ENCODE results near the gene ALOX15B.

The ALOX15B gene

DNA sequence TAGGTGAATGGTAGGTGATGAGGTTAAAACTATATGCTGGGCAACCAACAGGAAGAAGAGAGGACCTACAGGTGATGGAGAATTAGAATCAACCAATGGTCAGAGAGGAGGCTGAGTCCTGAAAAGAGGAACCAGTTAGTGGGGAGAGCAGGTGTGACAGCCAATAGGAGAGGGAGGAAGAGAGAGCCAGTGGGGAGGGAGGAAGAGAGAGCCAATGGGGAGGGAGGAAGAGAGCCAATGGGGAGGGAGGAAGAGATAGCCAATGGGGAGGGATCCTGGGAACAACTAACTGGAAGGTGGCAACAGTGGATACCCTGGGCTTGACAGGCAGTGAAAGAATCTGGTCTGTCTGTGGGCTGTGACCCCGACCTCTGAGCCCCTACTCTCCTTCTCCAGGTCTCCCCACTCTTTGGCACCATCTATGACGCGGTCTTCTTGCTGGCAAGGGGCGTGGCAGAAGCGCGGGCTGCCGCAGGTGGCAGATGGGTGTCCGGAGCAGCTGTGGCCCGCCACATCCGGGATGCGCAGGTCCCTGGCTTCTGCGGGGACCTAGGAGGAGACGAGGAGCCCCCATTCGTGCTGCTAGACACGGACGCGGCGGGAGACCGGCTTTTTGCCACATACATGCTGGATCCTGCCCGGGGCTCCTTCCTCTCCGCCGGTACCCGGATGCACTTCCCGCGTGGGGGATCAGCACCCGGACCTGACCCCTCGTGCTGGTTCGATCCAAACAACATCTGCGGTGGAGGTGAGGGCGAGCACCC is 32.7 kb upstream of the ALOX15B start:
- Histone ChIP-seq H3K9ac (ENCODE audit: low read depth, low read length) (no peak overlapping the region), H3K36me3 (ENCODE audit: insufficient read depth, low read length) (no peaks in the 10 kb centered on the region), H3K4me1 (ENCODE audit: insufficient read depth, low read length) (no peaks in the 10 kb centered on the region), H3K9me3 (ENCODE audit: control insufficient read depth, insufficient read depth, low read length) (no peaks in the 10 kb centered on the region)

DNA sequence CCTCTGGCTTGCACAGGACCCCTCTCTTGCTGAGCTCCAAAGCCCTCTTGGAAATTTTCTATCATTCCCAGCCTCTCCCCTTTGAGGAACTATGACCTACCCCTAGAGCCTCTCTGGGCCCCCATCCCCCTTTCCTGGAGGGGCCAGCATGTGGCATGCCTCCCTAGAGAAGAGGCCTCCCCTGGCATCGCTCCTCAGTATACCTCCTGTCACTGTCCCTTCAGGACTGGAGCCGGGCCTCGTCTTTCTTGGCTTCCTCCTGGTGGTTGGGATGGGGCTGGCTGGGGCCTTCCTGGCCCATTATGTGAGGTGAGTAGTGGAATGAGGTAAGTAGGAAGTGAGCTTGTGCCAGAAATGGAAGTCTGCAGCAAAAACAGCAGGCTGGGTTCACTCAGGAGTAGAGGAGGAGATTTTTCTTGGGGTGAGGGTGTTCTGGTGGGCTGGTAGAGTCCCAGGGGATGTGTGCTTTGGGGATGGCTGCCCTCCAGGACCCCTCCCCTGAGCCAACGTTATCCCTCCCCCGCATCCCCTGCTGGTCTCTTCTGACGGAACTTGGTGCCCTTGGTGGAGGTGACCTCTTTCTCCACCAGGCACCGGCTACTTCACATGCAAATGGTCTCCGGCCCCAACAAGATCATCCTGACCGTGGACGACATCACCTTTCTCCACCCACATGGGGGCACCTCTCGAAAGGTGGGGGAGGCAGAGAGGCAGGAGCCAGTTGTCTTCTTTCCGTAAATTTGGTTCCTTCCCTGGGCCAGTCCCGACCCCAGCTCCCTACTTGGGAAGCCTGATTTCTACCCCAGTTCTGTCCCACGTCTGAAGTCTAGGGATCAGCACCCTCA is 31.8 kb upstream of the ALOX15B start:
- H3K36me3 ChIP-seq (ENCODE audit: insufficient read depth, low read length) = no peaks in the 10 kb centered on the region
- no peaks in the 10 kb centered on the region for H3K4me1 ChIP-seq (ENCODE audit: insufficient read depth, low read length)
- no peak overlapping the region for H3K9ac ChIP-seq (ENCODE audit: low read depth, low read length)
- no peaks in the 10 kb centered on the region for H3K9me3 ChIP-seq (ENCODE audit: control insufficient read depth, insufficient read depth, low read length)

DNA sequence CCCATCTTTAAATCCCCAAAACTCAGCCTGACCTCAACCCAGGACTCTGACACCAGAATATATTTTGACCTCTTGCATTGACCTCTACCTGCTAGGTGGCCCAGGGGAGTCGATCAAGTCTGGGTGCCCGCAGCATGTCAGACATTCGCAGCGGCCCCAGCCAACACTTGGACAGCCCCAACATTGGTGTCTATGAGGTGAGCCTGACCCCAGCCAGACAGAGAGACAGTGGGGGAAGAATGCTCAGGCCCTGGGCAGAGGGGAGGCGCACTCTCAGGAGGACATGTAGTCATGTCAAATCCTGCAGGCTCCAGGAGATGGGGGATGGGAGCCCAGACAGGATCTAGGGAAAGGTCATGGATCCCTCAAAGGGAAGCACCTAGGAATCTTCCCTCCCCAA is 31.0 kb upstream of the ALOX15B start:
- Histone ChIP-seq H3K9ac (ENCODE audit: low read depth, low read length) (no peak overlapping the region), H3K4me1 (ENCODE audit: insufficient read depth, low read length) (no peaks in the 10 kb centered on the region), H3K36me3 (ENCODE audit: insufficient read depth, low read length) (no peaks in the 10 kb centered on the region), H3K9me3 (ENCODE audit: control insufficient read depth, insufficient read depth, low read length) (no peaks in the 10 kb centered on the region)

DNA sequence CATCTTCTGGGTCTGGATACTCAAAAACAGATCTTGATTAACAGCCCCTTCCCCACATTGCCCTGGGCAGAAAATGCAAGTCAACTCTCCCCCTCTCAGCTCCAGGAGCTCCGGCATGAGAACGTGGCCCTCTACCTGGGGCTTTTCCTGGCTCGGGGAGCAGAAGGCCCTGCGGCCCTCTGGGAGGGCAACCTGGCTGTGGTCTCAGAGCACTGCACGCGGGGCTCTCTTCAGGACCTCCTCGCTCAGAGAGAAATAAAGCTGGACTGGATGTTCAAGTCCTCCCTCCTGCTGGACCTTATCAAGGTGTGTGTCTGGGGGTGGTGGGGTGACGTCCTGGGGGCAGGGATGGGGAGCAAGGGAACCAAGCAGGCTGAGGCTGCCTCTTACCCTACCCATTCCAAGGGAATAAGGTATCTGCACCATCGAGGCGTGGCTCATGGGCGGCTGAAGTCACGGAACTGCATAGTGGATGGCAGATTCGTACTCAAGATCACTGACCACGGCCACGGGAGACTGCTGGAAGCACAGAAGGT is 26.7 kb upstream of the ALOX15B start:
- no peak overlapping the region for H3K9ac ChIP-seq (ENCODE audit: low read depth, low read length)
- no peaks in the 10 kb centered on the region for H3K9me3 ChIP-seq (ENCODE audit: control insufficient read depth, insufficient read depth, low read length)
- no peaks in the 10 kb centered on the region for H3K4me1 ChIP-seq (ENCODE audit: insufficient read depth, low read length)
- H3K36me3 ChIP-seq (ENCODE audit: insufficient read depth, low read length) = no peaks in the 10 kb centered on the region

DNA sequence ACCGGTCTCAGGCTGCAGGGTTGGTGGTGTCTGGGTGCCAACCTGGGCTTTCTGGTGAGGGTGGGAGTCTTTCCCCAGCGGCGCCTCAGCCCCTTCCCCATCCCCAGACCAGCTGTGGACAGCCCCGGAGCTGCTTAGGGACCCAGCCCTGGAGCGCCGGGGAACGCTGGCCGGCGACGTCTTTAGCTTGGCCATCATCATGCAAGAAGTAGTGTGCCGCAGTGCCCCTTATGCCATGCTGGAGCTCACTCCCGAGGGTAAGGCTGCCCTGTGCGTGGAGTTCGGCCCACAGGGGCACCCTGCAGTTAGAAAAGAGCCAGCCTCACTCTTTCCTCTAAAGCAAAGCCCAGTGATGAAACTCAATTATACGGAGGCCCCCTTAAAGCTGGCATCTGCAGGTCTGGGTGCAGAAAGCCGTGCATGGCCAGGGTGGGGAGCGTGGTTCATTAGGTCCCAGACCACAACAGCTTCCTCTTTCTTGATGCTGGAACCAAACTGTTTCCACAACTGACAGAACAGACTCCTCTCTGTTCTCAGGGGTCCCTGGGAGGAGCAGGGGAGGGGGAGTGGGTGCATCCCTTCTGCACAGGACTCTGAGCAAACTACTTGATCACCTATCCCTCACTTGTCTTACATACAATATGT is 25.7 kb upstream of the ALOX15B start:
- H3K9me3 ChIP-seq (ENCODE audit: control insufficient read depth, insufficient read depth, low read length) = no peaks in the 10 kb centered on the region
- no peak overlapping the region for H3K9ac ChIP-seq (ENCODE audit: low read depth, low read length)
- no peaks in the 10 kb centered on the region for H3K4me1 ChIP-seq (ENCODE audit: insufficient read depth, low read length)
- H3K36me3 ChIP-seq (ENCODE audit: insufficient read depth, low read length) = no peaks in the 10 kb centered on the region

DNA sequence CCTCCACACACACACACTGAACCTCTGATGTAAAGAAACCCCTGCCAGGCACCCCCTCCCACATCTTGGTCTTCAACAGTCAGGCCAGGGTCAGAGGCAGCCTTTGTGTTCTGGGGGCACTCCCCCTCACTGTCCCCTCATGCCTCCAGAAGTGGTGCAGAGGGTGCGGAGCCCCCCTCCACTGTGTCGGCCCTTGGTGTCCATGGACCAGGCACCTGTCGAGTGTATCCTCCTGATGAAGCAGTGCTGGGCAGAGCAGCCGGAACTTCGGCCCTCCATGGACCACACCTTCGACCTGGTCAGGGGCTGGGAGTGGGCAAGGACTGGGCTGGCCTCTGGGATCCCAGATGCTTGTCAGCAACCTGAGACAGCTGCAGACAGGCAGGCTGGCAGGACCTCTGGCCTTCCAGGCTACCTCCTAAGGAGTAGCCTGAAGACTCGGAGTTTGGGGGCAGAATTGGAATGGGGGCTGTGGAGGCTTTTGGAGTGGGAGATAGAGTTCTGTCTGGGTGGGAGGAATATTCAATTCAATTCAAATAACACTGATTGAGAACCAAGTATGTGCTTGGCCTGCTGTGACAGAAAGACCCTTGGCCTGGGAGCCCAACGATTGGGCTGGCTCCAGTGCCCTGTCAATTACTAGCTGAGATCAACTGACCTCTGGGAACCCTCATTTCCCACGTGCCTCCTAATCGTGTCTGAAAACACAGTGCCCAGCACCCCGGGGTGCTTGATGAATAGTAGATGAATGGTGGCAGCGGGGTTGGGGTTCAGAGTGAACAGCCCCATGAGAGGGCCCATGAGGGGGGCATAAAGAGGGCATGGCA is 24.9 kb upstream of the ALOX15B start:
- no peak overlapping the region for H3K9ac ChIP-seq (ENCODE audit: low read depth, low read length)

DNA sequence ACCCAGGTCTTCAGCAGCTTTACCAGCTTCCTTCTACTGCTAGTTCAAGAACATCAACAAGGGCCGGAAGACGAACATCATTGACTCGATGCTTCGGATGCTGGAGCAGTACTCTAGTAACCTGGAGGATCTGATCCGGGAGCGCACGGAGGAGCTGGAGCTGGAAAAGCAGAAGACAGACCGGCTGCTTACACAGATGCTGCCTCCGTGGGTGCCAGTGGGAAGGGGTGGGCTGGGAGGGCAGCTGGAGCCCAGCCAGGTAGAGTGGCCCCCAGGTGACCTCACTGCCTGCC is 24.4 kb upstream of the ALOX15B start:
- Histone ChIP-seq H3K9me3 (ENCODE audit: control insufficient read depth, insufficient read depth, low read length) (no peaks in the 10 kb centered on the region), H3K36me3 (ENCODE audit: insufficient read depth, low read length) (no peaks in the 10 kb centered on the region), H3K9ac (ENCODE audit: low read depth, low read length) (no peak overlapping the region), H3K4me1 (ENCODE audit: insufficient read depth, low read length) (no peaks in the 10 kb centered on the region; the same call in 1 of the 2 replicates)

More for the DNA sequence above, 24.9 kb upstream of the ALOX15B start:
- Histone ChIP-seq H3K36me3 (ENCODE audit: insufficient read depth, low read length) (no peaks in the 10 kb centered on the region), H3K9me3 (ENCODE audit: control insufficient read depth, insufficient read depth, low read length) (no peaks in the 10 kb centered on the region), H3K4me1 (ENCODE audit: insufficient read depth, low read length) (no peaks in the 10 kb centered on the region)

DNA sequence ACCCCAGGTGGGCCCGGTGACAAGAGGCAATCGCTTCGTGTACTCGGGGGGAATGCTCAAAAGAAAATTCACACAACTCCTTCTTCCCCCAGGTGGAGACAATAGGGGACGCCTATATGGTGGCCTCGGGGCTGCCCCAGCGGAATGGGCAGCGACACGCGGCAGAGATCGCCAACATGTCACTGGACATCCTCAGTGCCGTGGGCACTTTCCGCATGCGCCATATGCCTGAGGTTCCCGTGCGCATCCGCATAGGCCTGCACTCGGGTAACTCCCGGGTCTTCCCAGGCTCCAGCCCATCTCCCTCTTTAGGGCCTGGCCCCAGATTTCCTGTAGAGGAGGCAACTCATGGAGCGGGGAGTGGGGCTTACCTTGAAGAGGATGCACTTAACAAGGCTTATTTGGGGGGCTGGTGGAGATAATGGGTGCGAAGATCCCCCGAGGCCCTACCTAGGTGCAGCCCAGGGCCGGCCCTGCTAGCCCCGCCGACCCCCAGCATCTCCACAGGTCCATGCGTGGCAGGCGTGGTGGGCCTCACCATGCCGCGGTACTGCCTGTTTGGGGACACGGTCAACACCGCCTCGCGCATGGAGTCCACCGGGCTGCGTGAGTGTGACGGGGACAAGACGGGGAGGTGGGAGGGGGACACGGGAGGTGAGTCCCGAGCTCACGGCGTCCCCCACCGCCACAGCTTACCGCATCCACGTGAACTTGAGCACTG is 23.5 kb upstream of the ALOX15B start:
- no peaks in the 10 kb centered on the region for H3K9me3 ChIP-seq (ENCODE audit: control insufficient read depth, insufficient read depth, low read length)
- H3K9ac ChIP-seq (ENCODE audit: low read depth, low read length) = peak overlapping the region; percentile 73; the same call in 1 of the 2 replicates
- no peaks in the 10 kb centered on the region for H3K36me3 ChIP-seq (ENCODE audit: insufficient read depth, low read length)
- no peaks in the 10 kb centered on the region; the same call in 1 of the 2 replicates for H3K4me1 ChIP-seq (ENCODE audit: insufficient read depth, low read length)

DNA sequence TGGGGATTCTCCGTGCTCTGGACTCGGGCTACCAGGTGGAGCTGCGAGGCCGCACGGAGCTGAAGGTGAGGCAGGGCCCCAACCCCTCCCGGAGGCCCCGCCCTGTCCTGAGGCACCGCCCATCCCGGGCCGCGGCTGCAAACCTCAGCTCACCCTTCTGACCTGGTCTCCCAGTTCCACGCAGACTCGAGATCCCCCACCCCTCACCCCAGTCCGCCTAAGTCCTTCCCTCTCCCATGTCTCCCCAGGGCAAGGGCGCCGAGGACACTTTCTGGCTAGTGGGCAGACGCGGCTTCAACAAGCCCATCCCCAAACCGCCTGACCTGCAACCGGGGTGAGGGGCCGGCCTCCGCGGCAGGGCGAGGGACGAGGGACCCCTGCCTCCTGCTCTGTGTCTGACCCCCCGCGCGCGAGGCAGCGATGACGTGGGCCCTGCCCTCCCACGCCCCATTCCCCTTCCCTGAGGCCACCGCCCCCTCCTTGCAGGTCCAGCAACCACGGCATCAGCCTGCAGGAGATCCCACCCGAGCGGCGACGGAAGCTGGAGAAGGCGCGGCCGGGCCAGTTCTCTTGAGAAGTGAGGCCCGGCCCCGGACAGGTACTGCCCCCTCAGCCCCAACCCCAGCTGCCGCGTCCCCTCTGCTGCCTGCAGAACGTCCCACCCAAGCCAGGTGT is 22.8 kb upstream of the ALOX15B start:
- Histone ChIP-seq H3K36me3 (ENCODE audit: insufficient read depth, low read length) (no peaks in the 10 kb centered on the region), H3K4me1 (ENCODE audit: insufficient read depth, low read length) (no peaks in the 10 kb centered on the region; the same call in 1 of the 2 replicates), H3K9ac (ENCODE audit: low read depth, low read length) (peak overlapping the region; percentile 73), H3K9me3 (ENCODE audit: control insufficient read depth, insufficient read depth, low read length) (no peaks in the 10 kb centered on the region)

DNA sequence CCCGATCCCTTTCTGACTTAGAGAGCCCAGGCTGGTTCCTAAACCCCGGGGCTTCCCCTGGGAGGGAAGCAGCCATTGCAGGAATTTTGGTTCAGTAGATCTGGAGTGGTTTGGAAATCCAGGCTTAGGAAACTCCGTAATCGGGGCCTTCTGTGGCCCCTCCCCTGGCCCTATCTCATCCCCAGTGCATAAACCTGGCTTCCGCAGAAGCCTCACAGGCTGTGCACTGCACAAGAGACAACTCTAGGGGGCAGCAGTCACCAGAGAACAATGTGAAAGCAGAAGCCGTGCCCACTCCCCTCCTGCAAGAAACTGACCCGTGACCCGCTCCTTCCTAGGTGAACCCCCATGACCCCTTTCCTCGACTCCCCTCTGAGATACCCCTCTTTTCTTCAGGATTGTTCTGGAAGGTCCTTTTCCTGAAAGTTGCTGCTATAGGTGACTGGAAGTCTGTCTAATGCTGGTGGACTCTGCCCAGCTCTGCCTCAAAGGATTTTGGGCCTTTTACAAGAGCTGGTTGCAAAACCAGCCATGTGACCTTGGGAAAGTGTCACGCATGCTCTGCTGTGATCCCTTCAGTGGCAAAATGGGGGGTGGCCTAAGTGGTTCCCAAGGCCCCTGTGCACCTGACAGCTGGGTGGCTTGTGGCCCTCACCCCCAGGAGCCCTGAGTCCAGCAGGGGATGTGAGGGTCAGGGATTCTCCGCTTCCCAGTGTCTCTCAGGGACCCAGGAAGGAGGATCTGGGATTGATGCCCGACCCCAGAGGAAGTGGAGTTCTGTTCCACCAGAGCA is 22.0 kb upstream of the ALOX15B start:
- Histone ChIP-seq H3K36me3 (ENCODE audit: insufficient read depth, low read length) (no peaks in the 10 kb centered on the region), H3K4me1 (ENCODE audit: insufficient read depth, low read length) (no peaks in the 10 kb centered on the region; the same call in 1 of the 2 replicates), H3K9ac (ENCODE audit: low read depth, low read length) (peak overlapping the region; percentile 73), H3K9me3 (ENCODE audit: control insufficient read depth, insufficient read depth, low read length) (no peaks in the 10 kb centered on the region)

DNA sequence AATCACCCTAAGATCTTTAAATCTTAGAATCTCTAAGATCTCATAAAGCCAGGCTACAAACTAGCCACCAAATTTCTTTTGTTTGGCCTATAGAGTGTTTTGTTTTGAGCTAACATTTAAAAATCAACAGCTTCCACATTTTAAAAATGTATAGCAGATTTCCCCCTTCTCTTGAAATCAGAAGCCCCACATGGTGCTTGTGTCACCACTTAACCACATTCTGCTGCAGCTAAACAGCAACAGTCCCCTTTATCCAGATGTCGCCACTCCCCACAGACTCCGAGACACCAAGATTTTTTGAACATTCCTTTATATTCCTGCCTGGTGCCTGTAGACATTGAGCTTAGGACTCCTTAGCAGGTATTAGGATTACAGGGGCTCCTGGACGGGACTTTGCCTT is 20.4 kb upstream of the ALOX15B start:
- no peaks in the 10 kb centered on the region for H3K36me3 ChIP-seq (ENCODE audit: insufficient read depth, low read length)
- H3K9ac ChIP-seq (ENCODE audit: low read depth, low read length) = no peak overlapping the region
- H3K9me3 ChIP-seq (ENCODE audit: control insufficient read depth, insufficient read depth, low read length) = no peaks in the 10 kb centered on the region
- H3K4me1 ChIP-seq (ENCODE audit: insufficient read depth, low read length) = peaks cover 8% of the 10 kb centered on the region

DNA sequence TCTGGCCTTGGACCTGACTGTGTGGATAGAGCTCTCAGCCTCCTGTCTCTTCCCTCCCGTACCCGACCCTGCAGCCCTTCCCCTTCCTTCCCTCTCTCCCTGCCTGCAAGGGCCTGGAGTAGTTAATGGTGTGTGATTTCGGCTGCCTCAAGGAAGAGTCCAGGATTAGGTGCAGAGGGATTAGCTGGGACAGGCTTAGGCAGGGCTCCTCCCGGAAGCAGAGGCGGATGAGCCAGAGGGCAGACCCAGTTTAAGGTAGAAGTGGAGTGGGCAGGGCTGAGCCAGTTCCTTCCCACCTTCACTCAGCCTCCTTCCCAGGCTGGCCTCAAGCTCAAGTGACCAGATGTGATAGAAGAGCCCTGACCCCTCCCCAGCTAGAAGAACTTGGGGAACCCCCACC is 19.7 kb upstream of the ALOX15B start:
- H3K9ac ChIP-seq (ENCODE audit: low read depth, low read length) = no peak overlapping the region

More for the DNA sequence above, 19.7 kb upstream of the ALOX15B start:
- Histone ChIP-seq H3K4me1 (ENCODE audit: insufficient read depth, low read length) (peaks cover 8% of the 10 kb centered on the region), H3K36me3 (ENCODE audit: insufficient read depth, low read length) (no peaks in the 10 kb centered on the region), H3K9me3 (ENCODE audit: control insufficient read depth, insufficient read depth, low read length) (no peaks in the 10 kb centered on the region)
